IPS DF 6.9 (cell line): Measurements from ENCODE around the gene CADM1.

ENCODE experiments used
- DNase-seq: peaks from one replicate; pipeline ENCODE4 v3.0.0-alpha.2; 2013; ENCODE audit warnings: low read depth, low spot score
- H3K27ac ChIP-seq: one replicate; pipeline ENCODE4 v1.5.1; 2013; ENCODE audit warnings: low read length, control low read depth
- H3K27me3 ChIP-seq: 2 replicates; pipeline ENCODE4 v1.6.1; 2013; ENCODE audit warnings: mild to moderate bottlenecking, low read length; ENCODE audit not compliant: control insufficient read depth, insufficient read depth
- H3K36me3 ChIP-seq: 2 replicates; pipeline ENCODE4 v1.6.1; 2013; ENCODE audit warnings: low read length; ENCODE audit not compliant: control insufficient read depth, insufficient read depth
- H3K4me1 ChIP-seq: 2 replicates; pipeline ENCODE4 v1.6.1; 2013; ENCODE audit warnings: low read length; ENCODE audit not compliant: control insufficient read depth, insufficient read depth
- H3K4me3 ChIP-seq: 2 replicates; pipeline ENCODE4 v1.5.1; 2013; ENCODE audit warnings: mild to moderate bottlenecking, low read length
- H3K9me3 ChIP-seq: 2 replicates; pipeline ENCODE4 v1.6.1; 2013; ENCODE audit warnings: low read length, inconsistent platforms; ENCODE audit not compliant: control insufficient read depth, insufficient read depth
- WGBS: extraction: QIAGEN DNeasy Blood & Tissue Kit; methylation state at CpG from one replicate; pipeline ENCODE4 v1.1.7; 2013; ENCODE audit warnings: mixed read lengths, missing lambda C conversion rate; ENCODE audit not compliant: insufficient read length, insufficient coverage; 5-methylcytosine and 5-hydroxymethylcytosine counted together

The CADM1 gene

DNA sequence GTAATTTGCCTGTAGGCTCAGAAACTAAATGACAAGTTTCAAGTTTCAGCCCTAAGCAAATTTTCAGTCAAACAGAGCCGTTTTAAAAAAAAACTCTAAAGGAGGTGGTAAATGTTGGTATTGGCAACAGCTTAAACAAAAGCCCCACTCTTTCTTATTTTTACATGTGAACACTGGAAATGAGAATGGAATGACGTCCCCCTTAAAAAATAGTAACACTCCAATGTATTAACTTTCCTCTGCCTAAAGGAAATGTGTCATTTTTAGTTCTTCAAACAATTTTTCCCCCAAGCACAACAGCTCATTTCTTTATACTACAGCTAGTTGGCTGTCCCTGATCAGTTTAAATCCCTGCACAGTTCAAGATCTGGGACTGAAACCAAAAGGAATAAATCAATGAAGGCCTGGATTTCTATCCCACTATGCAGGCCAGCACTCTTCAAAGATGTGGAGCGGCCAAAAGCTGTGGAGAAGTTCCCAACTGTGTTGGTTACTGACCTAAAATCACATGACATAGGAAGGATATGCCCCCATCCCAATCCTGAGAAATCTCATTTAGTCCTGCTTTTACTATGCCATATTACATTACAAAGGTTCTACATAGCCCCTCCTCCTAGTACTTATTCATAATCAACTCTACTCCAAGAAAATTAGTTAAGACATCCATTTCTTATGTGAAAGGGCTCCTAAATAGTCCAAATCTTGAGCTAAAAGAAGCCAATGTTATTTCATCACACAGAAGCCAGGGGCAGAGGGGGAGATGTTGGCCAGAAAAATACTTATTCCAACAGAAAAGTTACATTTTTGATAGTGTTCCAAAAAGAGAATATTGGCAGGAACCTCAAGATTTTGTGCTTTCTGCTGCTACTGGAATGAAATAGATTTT lies 95.9 kb downstream of the CADM1 start:
- DNase-seq = no peak
- H3K9me3 ChIP-seq = no peaks in the 10 kb centered on the region
- H3K4me1 ChIP-seq = peaks cover 4% of the 10 kb centered on the region
- H3K27ac ChIP-seq = no peak overlapping the region
- no peaks in the 10 kb centered on the region for H3K36me3 ChIP-seq
- no CpG with 5 or more reads among the region's 3 CpGs for WGBS
- no peak overlapping the region for H3K4me3 ChIP-seq
- H3K27me3 ChIP-seq = no peaks in the 10 kb centered on the region

DNA sequence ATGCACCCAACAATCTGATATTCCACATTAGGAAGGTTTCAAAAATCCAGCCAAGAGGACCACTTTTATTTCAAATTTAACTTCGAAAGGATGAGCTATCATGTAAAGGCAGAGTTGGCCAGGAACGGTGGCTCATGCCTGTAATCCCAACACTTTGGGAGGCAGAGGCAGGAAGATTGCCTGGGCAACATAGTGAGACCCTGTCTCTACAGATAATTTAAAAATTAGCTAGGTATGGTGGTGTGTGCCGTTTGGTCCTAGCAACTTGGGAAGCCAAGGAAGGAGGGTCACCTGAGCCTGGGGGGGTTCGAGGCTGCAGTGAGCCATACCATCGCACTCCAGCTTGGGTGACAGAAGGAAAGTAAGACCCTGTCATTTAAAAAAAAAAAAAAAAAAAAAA lies 96.7 kb downstream of the CADM1 start:
- no peak overlapping the region for H3K4me3 ChIP-seq
- peaks cover 4% of the 10 kb centered on the region for H3K4me1 ChIP-seq
- WGBS = no CpG with 5 or more reads among the region's 5 CpGs
- H3K27ac ChIP-seq = no peak overlapping the region
- H3K27me3 ChIP-seq = no peaks in the 10 kb centered on the region
- H3K36me3 ChIP-seq = no peaks in the 10 kb centered on the region
- no peaks in the 10 kb centered on the region for H3K9me3 ChIP-seq
- no peak for DNase-seq

DNA sequence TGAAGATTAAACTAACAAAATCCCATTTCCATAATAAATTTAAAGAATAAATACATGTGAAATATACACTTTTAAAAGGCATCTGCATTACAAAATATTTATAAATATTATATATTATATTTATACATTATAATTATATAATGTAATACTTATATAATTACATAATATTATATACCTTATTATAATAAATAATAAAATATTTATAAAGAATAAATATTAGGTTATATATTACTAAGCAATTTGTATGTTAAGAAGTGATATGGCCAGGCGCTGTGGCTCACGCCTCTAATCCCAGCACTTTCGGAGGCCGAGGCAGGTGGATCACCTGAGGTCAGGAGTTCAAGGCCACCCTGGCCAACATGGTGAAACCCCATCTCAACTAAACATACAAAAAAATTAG lies 97.8 kb downstream of the CADM1 start:
- Histone ChIP-seq H3K27me3 (no peaks in the 10 kb centered on the region), H3K4me3 (no peak overlapping the region)
- WGBS = no CpG with 5 or more reads among the region's 4 CpGs

DNA sequence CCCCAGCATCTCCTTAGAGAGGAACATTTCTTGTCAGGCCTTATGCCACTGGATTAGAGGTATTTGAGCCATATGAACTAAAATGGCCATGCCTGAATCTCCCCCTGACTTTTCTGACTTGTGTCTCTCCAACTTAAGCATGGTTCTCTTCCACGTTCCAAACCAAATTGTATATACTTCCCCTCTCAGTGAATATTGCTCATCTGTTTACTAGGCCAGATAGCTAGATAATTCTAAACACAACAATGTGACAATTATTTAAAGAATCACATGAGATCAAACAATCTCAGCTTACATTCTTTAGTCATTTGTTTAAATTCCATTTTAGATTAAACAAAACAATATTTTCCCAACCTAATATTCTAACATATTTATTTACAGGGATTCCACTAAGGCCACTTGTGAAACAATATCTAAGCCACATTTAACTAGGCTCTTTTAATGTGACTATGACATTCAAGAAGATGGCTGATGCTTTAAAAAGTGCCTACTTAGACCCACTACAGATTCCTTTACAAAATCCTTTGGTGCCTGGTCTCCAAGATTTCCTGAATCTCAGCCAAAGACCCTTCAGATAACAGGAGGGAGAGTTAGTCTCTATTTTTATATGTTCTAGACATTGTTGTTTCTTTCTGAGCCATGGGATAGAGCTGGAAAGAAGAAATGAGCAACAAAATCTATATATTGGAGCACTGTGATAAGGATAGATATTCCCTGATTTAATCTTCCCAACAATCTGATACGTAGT lies 105.7 kb downstream of the CADM1 start:
- no peaks in the 10 kb centered on the region for H3K9me3 ChIP-seq
- WGBS = no CpG with 5 or more reads among the region's 2 CpGs
- no peak for DNase-seq
- peaks cover 4% of the 10 kb centered on the region; the same call in 1 of the 2 replicates for H3K27me3 ChIP-seq
- no peak overlapping the region for H3K4me3 ChIP-seq
- no peaks in the 10 kb centered on the region for H3K36me3 ChIP-seq
- no peak overlapping the region for H3K27ac ChIP-seq
- H3K4me1 ChIP-seq = no peaks in the 10 kb centered on the region

More for the DNA sequence above, 97.8 kb downstream of the CADM1 start:
- DNase-seq = no peak
- Histone ChIP-seq H3K27ac (no peak overlapping the region), H3K4me1 (peaks cover 4% of the 10 kb centered on the region), H3K9me3 (no peaks in the 10 kb centered on the region), H3K36me3 (no peaks in the 10 kb centered on the region)

DNA sequence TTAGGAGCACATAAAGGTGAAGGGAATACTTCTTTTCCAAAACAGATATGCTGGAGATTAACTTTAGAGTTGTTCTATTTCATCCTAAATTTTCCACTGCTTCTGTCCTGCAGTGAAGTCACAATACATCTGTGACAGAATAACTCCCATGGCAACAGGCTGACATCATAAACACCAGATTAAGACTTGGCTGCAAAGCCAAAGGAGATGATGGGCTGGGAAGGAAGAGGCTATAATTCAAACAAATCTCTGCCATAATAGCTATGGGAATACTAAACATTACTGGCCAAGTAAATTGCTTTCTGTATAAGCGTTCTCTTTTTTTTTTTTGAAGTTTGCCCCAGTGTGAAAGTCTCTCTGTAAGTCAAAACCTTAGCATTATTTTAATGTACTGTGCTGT lies 107.7 kb downstream of the CADM1 start:
- Histone ChIP-seq H3K4me1 (no peaks in the 10 kb centered on the region), H3K9me3 (no peaks in the 10 kb centered on the region), H3K36me3 (no peaks in the 10 kb centered on the region), H3K27ac (no peak overlapping the region), H3K27me3 (peaks cover 11% of the 10 kb centered on the region), H3K4me3 (no peak overlapping the region)
- no CpG with 5 or more reads among the region's 1 CpG for WGBS
- no peak for DNase-seq

DNA sequence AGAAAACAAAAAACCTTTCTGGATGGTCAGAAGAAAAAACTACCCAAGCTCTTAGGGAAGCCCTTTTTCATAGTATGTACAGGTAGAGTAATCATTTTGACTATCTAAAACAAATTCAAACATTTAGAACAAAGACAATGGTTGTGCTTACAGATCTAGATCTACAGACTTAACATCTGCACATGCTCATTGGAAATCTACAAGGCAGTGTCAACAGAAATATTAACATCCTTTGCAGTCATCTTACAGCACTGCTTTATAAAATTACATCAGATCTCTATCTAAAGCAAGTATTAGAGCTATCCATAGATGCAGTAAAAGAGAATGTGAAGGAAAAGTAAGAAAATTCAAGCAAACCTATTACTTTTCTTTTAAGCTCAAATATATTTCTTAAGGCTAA lies 110.3 kb downstream of the CADM1 start:
- no peak overlapping the region for H3K4me3 ChIP-seq
- H3K36me3 ChIP-seq = no peaks in the 10 kb centered on the region
- no peak overlapping the region for H3K27ac ChIP-seq
- H3K4me1 ChIP-seq = no peaks in the 10 kb centered on the region
- H3K27me3 ChIP-seq = peaks cover 24% of the 10 kb centered on the region
- no peaks in the 10 kb centered on the region for H3K9me3 ChIP-seq
- no peak for DNase-seq

DNA sequence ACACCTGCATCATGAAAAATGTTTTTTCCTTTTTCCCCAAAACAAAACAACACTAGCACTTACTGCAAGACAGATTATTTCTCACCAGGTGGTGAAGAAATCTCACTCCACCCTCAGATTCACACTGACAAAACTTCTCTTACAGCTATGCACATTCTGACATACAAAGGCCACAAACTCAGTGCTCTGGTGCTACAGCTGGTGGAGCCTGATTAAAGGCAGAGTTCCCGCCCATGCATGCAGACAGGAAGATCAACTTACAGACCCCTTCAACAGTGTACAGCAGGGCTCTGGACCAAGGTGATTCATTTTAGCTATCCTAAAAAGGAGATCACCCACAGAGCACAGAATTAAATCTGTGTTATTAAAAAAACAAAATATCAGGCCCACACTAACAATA lies 112.6 kb downstream of the CADM1 start:
- Histone ChIP-seq H3K36me3 (no peaks in the 10 kb centered on the region), H3K27me3 (peaks cover 40% of the 10 kb centered on the region), H3K27ac (no peak overlapping the region), H3K4me1 (no peaks in the 10 kb centered on the region), H3K4me3 (no peak overlapping the region), H3K9me3 (no peaks in the 10 kb centered on the region)
- WGBS = no CpG with 5 or more reads among the region's 1 CpG
- DNase-seq = no peak

DNA sequence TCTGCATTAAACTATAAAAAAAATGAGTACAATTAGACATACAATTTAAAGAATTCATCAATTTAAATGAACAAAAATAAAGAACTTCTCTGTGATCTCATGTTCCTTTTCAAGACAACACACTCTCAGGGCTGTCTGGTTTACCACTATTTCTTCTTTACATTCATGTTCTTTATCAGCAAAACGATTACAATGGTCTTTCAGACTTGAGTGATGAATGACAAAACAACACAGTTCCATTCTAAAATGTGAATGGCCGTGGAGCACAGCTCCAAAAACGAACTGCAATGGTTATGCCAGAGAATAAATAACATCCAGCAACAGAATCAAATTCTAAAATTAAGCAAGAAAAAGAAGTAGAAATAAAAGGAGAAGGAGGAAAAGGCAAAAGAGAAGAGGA lies 113.1 kb downstream of the CADM1 start:
- no CpG with 5 or more reads among the region's 3 CpGs for WGBS
- peaks cover 44% of the 10 kb centered on the region for H3K27me3 ChIP-seq
- no peak for DNase-seq

DNA sequence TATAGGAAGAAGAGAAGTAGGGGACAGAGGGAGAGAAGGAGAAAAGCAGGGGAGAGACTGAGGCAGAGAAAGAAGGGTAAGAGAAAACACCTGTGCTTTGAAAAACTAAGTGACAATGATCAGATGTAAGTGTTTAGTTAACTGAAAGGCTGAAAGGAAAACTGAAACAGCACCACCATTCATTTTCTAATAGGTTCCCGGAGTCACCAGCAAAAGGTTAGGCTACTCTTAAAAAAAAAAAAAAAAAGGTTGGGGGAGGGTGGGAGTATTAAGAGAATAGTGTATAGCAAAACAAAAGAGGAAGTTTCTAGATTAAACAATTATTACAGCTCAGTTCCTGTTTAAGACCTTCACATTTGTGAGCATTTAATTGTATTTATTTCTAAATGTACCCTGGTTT lies 113.8 kb downstream of the CADM1 start:
- no CpG with 5 or more reads among the region's 1 CpG for WGBS
- Histone ChIP-seq H3K9me3 (no peaks in the 10 kb centered on the region), H3K27me3 (peaks cover 47% of the 10 kb centered on the region), H3K4me1 (no peaks in the 10 kb centered on the region), H3K36me3 (no peaks in the 10 kb centered on the region), H3K4me3 (no peak overlapping the region), H3K27ac (no peak overlapping the region)
- no peak for DNase-seq

More for the DNA sequence above, 113.1 kb downstream of the CADM1 start:
- Histone ChIP-seq H3K36me3 (no peaks in the 10 kb centered on the region), H3K27ac (no peak overlapping the region), H3K4me1 (no peaks in the 10 kb centered on the region), H3K4me3 (no peak overlapping the region), H3K9me3 (no peaks in the 10 kb centered on the region)

DNA sequence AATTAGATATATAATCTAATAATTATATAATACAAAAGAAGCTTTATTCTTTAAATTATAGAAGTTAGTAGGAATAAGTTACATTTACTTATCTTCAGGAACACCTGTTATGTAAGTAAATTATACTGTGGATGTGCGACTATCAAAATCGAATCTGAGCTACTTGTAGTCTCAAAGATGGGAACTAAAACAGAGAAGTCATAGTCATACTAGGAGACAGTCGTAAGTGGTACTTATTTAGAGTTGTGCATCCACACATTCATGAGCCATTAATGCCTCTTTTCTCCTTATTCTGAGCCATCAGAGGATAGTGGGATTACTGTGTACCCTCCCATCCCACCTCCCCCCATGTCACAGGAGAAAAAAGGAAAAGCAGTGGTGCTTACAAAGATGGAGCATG lies 114.4 kb downstream of the CADM1 start:
- Histone ChIP-seq H3K4me3 (no peak overlapping the region), H3K27ac (no peak overlapping the region), H3K36me3 (no peaks in the 10 kb centered on the region), H3K9me3 (no peaks in the 10 kb centered on the region), H3K27me3 (peaks cover 49% of the 10 kb centered on the region), H3K4me1 (no peaks in the 10 kb centered on the region)
- no peak for DNase-seq
- no CpG with 5 or more reads among the region's 3 CpGs for WGBS
